Ishikawa (cell line): ENCODE data around the gene PPM1N.

Source experiments
- CEBPB ChIP-seq: IDR thresholded peaks from 2 replicates; pipeline ENCODE4 v1.6.1; 2012
- CREB1 ChIP-seq: IDR thresholded peaks from 2 replicates; pipeline ENCODE4 v1.6.1; 2012; ENCODE audit warnings: low read depth
- EGR1 ChIP-seq: IDR thresholded peaks from 2 replicates; pipeline ENCODE4 v1.6.1; 2012
- EP300 ChIP-seq: IDR thresholded peaks from 2 replicates; pipeline ENCODE4 v1.6.1; 2012; ENCODE audit warnings: borderline replicate concordance
- FOXM1 ChIP-seq: IDR thresholded peaks from 2 replicates; pipeline ENCODE4 v1.6.1; 2012; ENCODE audit warnings: low read depth, borderline replicate concordance
- MAX ChIP-seq: IDR thresholded peaks from 2 replicates; pipeline ENCODE4 v1.6.1; 2012
- NFIC ChIP-seq: IDR thresholded peaks from 2 replicates; pipeline ENCODE4 v1.6.1; 2012
- RAD21 ChIP-seq: IDR thresholded peaks from 2 replicates; pipeline ENCODE4 v1.6.1; 2012; ENCODE audit warnings: low read depth
- REST ChIP-seq: IDR thresholded peaks from 2 replicates; pipeline ENCODE4 v1.6.1; 2012; ENCODE audit warnings: low read depth, mild to moderate bottlenecking
- TAF1 ChIP-seq: IDR thresholded peaks from 2 replicates; pipeline ENCODE4 v1.6.1; 2012; ENCODE audit warnings: low read depth, mild to moderate bottlenecking
- TCF12 ChIP-seq: IDR thresholded peaks from 2 replicates; pipeline ENCODE4 v1.6.1; 2012; ENCODE audit warnings: low read depth
- TEAD4 ChIP-seq: IDR thresholded peaks from 2 replicates; pipeline ENCODE4 v1.6.1; 2012
- YY1 ChIP-seq: IDR thresholded peaks from 2 replicates; pipeline ENCODE4 v1.6.1; 2012; ENCODE audit warnings: low read depth
- ZBTB7A ChIP-seq: IDR thresholded peaks from 2 replicates; pipeline ENCODE4 v1.6.1; 2012; ENCODE audit warnings: low read depth
- TF ChIP-seq, protein P1 (sequence below): IDR thresholded peaks from 2 replicates; pipeline ENCODE4 v1.6.1; 2012

PPM1N gene

DNA sequence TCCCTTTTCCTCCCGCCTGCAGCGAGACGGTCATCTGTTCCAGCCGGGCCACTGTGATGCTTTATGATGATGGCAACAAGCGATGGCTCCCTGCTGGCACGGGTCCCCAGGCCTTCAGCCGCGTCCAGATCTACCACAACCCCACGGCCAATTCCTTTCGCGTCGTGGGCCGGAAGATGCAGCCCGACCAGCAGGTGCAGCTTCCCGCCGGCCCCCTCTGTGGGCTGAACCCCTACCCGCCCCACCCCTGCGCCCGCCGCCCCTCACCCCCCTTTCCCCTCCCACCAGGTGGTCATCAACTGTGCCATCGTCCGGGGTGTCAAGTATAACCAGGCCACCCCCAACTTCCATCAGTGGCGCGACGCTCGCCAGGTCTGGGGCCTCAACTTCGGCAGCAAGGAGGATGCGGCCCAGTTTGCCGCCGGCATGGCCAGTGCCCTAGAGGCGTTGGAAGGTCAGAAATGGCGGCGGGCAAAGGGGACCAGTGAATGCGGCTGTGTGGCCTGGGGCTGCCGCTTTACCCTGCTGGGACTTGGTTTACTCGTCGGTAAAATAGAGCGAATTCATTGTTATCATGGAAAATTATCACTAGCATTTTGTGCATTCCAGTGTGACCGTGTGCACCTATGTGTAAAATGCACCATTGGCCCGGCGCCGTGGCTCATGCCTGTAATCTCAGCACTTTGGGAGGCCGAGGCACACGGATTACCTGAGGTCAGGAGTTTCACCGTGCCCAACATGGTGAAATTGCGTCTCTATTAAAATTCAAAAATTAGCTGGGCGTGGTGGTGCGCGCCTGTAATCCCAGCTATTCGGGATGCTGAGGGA, 19.6 kb downstream of the PPM1N start:
- TF ChIP-seq FOXM1 = no peak
- no peak for TF ChIP-seq TCF12
- no peak for TF ChIP-seq EP300
- no peak for TF ChIP-seq YY1
- no peak for TF ChIP-seq EGR1
- TF ChIP-seq, protein P1, sequence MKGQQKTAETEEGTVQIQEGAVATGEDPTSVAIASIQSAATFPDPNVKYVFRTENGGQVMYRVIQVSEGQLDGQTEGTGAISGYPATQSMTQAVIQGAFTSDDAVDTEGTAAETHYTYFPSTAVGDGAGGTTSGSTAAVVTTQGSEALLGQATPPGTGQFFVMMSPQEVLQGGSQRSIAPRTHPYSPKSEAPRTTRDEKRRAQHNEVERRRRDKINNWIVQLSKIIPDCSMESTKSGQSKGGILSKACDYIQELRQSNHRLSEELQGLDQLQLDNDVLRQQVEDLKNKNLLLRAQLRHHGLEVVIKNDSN = no peak
- TF ChIP-seq REST = no peak
- no peak for TF ChIP-seq ZBTB7A
- TF ChIP-seq TAF1 = no peak
- TF ChIP-seq TEAD4 = no peak
- no peak for TF ChIP-seq NFIC
- TF ChIP-seq CREB1 = no peak
- no peak for TF ChIP-seq MAX
- TF ChIP-seq RAD21 = no peak

DNA sequence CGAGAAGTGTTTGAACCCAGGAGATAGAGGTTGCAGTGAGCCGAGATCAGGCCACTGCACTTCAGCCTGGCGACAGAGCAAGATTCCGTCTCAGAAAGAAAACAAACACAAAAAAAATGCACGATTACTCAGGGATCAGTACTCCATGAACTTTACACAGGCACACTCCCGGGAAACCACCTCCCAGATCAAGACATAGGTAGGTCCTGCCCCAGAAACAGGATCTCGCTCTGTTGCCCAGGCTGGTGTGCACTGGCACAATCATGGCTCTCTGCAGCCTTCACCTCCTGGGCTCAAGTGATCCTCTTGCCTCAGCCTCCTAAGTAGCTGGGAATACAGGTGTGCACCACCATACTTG, 20.2 kb downstream of the PPM1N start:
- TF ChIP-seq ZBTB7A (no peak), NFIC (no peak), TEAD4 (no peak), YY1 (no peak), EP300 (no peak), FOXM1 (no peak)
- TF ChIP-seq, protein P1 = no peak

DNA sequence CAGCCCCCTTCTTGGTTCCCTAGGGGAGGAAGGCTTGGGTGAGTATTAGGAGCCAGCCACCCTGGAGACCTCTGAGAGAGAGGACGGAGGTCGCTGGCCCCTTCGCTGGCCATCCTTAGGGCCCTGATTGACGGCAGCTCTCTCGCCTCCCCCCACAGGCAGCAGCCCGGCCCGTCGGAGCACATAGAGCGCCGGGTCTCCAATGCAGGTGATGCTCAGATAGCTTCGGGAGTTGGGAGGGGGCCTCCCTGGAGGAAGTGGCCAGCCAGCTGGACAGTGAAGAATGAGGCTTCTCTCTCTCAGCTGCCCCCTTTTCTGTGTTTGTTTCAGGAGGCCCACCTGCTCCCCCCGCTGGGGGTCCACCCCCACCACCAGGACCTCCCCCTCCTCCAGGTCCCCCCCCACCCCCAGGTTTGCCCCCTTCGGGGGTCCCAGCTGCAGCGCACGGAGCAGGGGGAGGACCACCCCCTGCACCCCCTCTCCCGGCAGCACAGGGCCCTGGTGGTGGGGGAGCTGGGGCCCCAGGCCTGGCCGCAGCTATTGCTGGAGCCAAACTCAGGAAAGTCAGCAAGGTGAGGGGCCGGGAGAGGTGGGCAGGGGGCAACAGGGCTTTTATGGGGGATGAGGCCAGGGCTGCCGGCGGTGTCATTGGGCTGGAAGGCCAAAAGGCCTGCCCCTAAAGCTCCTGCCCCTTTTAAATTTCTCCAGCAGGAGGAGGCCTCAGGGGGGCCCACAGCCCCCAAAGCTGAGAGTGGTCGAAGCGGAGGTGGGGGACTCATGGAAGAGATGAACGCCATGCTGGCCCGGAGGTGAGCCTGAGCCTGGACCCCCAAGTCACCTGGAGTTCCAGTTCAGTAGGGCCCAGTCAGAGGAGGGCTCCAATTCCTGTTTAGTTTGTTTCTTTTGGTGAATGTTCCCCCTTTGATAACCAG, 24.0 kb downstream of the PPM1N start:
- TF ChIP-seq, protein P1 = no peak
- TF ChIP-seq RAD21 (no peak), FOXM1 (no peak), CEBPB (no peak), TAF1 (no peak)

- TF ChIP-seq CREB1 = no peak
- no peak for TF ChIP-seq ZBTB7A
- no peak; the same call in 1 of the 2 replicates for TF ChIP-seq TCF12
- no peak for TF ChIP-seq CEBPB
- 0 out of 2 replicates have a peak, but pooled peaks have one; percentile 33 for TF ChIP-seq YY1
- peak; percentile 40; the same call in 1 of the 2 replicates for TF ChIP-seq MAX
- no peak for TF ChIP-seq FOXM1
- TF ChIP-seq NFIC = no peak
- TF ChIP-seq EGR1 = no peak
- TF ChIP-seq TAF1 = no peak
- TF ChIP-seq REST = no peak
- TF ChIP-seq RAD21 = peak; percentile 93
Observed at GRCh38 chr19:45523642-45524256, 25.5 kb downstream of the PPM1N start.

DNA sequence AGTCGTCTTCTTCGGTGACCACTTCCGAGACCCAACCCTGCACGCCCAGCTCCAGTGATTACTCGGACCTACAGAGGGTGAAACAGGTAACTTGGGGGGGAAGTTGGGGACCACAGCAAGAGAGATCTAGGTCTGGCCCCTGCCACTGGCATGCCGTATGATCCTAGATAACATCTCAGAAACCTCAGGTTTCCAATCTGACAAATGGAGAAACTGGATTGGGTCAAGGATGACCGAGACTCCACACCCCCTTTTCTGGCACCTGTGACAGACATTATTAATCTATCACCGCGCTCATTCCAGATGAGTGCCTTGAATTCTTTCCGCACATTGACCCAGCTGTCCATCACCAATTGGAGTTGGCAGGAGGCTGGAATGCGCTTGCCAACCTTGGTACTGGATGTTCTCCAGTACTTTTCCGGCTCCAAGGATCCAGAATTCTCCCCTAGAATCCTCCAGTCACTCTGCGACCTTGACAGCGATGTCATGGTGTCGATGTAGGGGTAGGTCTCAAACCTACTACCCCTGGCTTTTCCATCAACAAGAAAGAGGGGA, 26.4 kb downstream of the PPM1N start:
- TF ChIP-seq EP300 (no peak), CREB1 (no peak), MAX (no peak), NFIC (no peak), TAF1 (no peak), RAD21 (no peak), FOXM1 (no peak), TEAD4 (no peak), ZBTB7A (no peak), TCF12 (no peak), YY1 (no peak), CEBPB (no peak), EGR1 (no peak), REST (no peak)
- TF ChIP-seq, protein P1 = no peak
